HEK293 (cell line): ENCODE measurements around the gene TBC1D22A.

Source experiments
- CTCF ChIA-PET: fragments of 350-600 bp; formaldehyde crosslinking; extraction: SDS; loops from one replicate; lab custom pipeline; 2021; ENCODE audit warnings: antibody characterized with exemption; lab: Yijun Ruan, JAX
- POLR2A ChIA-PET: fragments of 300-600 bp; formaldehyde crosslinking; extraction: SDS; loops from one replicate; lab custom pipeline; 2020; ENCODE audit warnings: antibody characterized with exemption, inconsistent platforms; lab: Yijun Ruan, JAX
- H3K27ac ChIP-seq: fragments of 200-500 bp; sonication (Bioruptor generic); 2 replicates; pipeline ENCODE4 v1.5.1; 2014; ENCODE audit warnings: low read depth, low read length, control low read depth, inconsistent platforms; ENCODE audit errors: extremely low read depth
- H3K36me3 ChIP-seq, 2 experiments: fragments of 200-500 bp in 1 of 2; sonication (Bioruptor generic) in 1 of 2; 1 replicate in 1 of 2; 2 replicates in 1 of 2; pipeline ENCODE4 v1.5.1; 2014 to 2017; ENCODE audit warnings: inconsistent platforms in 2 of 2, low read length in 2 of 2; ENCODE audit not compliant: control insufficient read depth in 2 of 2, insufficient read depth in 1 of 2
- H3K4me1 ChIP-seq: fragments of 200-500 bp; sonication (Bioruptor generic); 2 replicates; pipeline ENCODE4 v1.5.1; 2014; ENCODE audit warnings: mild to moderate bottlenecking, low read length, inconsistent platforms; ENCODE audit not compliant: control insufficient read depth, insufficient read depth
- H3K4me3 ChIP-seq: 2 replicates; pipeline ENCODE4 v1.5.1; 2011; ENCODE audit warnings: low read depth, mild to moderate bottlenecking, control low read depth, low read length, moderate library complexity
- H3K9me3 ChIP-seq: fragments of 200-500 bp; sonication (Bioruptor generic); 2 replicates; pipeline ENCODE4 v1.5.1; 2014; ENCODE audit warnings: low read depth, low read length, inconsistent platforms; ENCODE audit not compliant: control insufficient read depth, insufficient read depth
- EGR2 ChIP-seq: fragments of 450-650 bp; formaldehyde crosslinking; IDR thresholded peaks from 2 replicates; pipeline ENCODE4 v1.5.1; 2016; ENCODE audit warnings: low read depth, missing biosample characterization, missing genetic modification characterization
- FEZF1 ChIP-seq: fragments of 450-650 bp; formaldehyde crosslinking; IDR thresholded peaks from 2 replicates; pipeline ENCODE4 v1.5.1; 2016; ENCODE audit warnings: missing biosample characterization, missing genetic modification characterization
- KLF17 ChIP-seq: fragments of 450-650 bp; formaldehyde crosslinking; IDR thresholded peaks from 2 replicates; pipeline ENCODE4 v1.5.1; 2016; ENCODE audit warnings: missing biosample characterization, missing genetic modification characterization
- ZBTB17 ChIP-seq: fragments of 450-650 bp; formaldehyde crosslinking; IDR thresholded peaks from 2 replicates; pipeline ENCODE4 v1.5.1; 2016; ENCODE audit warnings: missing biosample characterization, missing genetic modification characterization
- ZNF148 ChIP-seq: fragments of 450-650 bp; formaldehyde crosslinking; IDR thresholded peaks from 2 replicates; pipeline ENCODE4 v1.5.0; 2017; ENCODE audit warnings: missing biosample characterization, missing genetic modification characterization, borderline replicate concordance
- ZNF221 ChIP-seq: fragments of 450-650 bp; formaldehyde crosslinking; IDR thresholded peaks from 2 replicates; pipeline ENCODE4 v1.5.1; 2017; ENCODE audit warnings: missing biosample characterization, missing genetic modification characterization, borderline replicate concordance
- ZNF248 ChIP-seq: fragments of 450-650 bp; formaldehyde crosslinking; IDR thresholded peaks from 2 replicates; pipeline ENCODE4 v1.5.1; 2017; ENCODE audit warnings: missing biosample characterization, missing genetic modification characterization
- ZNF404 ChIP-seq: fragments of 450-650 bp; formaldehyde crosslinking; IDR thresholded peaks from 2 replicates; pipeline ENCODE4 v1.5.1; 2017; ENCODE audit warnings: missing biosample characterization, missing genetic modification characterization
- ZNF426 ChIP-seq: fragments of 450-650 bp; formaldehyde crosslinking; IDR thresholded peaks from 2 replicates; pipeline ENCODE4 v1.5.1; 2017; ENCODE audit warnings: missing biosample characterization, missing genetic modification characterization, mild to moderate bottlenecking, inconsistent platforms, moderate library complexity
- ZNF488 ChIP-seq: fragments of 450-650 bp; formaldehyde crosslinking; IDR thresholded peaks from 2 replicates; pipeline ENCODE4 v1.5.1; 2016; ENCODE audit warnings: missing biosample characterization, missing genetic modification characterization
- ZNF548 ChIP-seq: fragments of 450-650 bp; formaldehyde crosslinking; IDR thresholded peaks from 2 replicates; pipeline ENCODE4 v1.5.1; 2016; ENCODE audit warnings: missing biosample characterization, missing genetic modification characterization
- ZNF561 ChIP-seq: fragments of 450-650 bp; IDR thresholded peaks from 2 replicates; pipeline ENCODE4 v1.5.1; 2018; ENCODE audit warnings: missing biosample characterization, missing genetic modification characterization, borderline replicate concordance
- ZNF571 ChIP-seq: fragments of 450-650 bp; formaldehyde crosslinking; IDR thresholded peaks from 2 replicates; pipeline ENCODE4 v1.5.0; 2017; ENCODE audit warnings: missing biosample characterization, missing genetic modification characterization
- ZNF585B ChIP-seq: fragments of 450-650 bp; formaldehyde crosslinking; IDR thresholded peaks from 2 replicates; pipeline ENCODE4 v1.5.1; 2016; ENCODE audit warnings: missing biosample characterization, missing genetic modification characterization
- ZNF610 ChIP-seq: fragments of 450-650 bp; formaldehyde crosslinking; IDR thresholded peaks from 2 replicates; pipeline ENCODE4 v1.5.1; 2016; ENCODE audit warnings: missing biosample characterization, missing genetic modification characterization, borderline replicate concordance
- ZNF654 ChIP-seq: fragments of 450-650 bp; formaldehyde crosslinking; IDR thresholded peaks from 2 replicates; pipeline ENCODE4 v1.5.1; 2016; ENCODE audit warnings: low read depth, missing biosample characterization, missing genetic modification characterization
- ZNF843 ChIP-seq: fragments of 450-650 bp; formaldehyde crosslinking; IDR thresholded peaks from 2 replicates; pipeline ENCODE4 v1.5.1; 2016; ENCODE audit warnings: missing biosample characterization, missing genetic modification characterization
- ZSCAN23 ChIP-seq: fragments of 450-650 bp; formaldehyde crosslinking; IDR thresholded peaks from 2 replicates; pipeline ENCODE4 v1.5.1; 2016; ENCODE audit warnings: missing biosample characterization, missing genetic modification characterization
- ZXDB ChIP-seq: fragments of 450-650 bp; formaldehyde crosslinking; IDR thresholded peaks from 2 replicates; pipeline ENCODE4 v1.5.1; 2016; ENCODE audit warnings: missing biosample characterization, missing genetic modification characterization

The TBC1D22A gene

GRCh38 chr22:46853191-46853590 is 90.7 kb downstream of the TBC1D22A start:
- H3K4me3 ChIP-seq, result no peak overlapping the region
- H3K4me1 ChIP-seq, result no peaks in the 10 kb centered on the region
- H3K36me3 ChIP-seq, result peaks cover 0 to 3% of the 10 kb centered on the region in 2 experiments; a peak in 1 of 3 replicates
- TF ChIP-seq ZNF561 (tag by site-specific recombination) (no peak), ZNF404 (tag by site-specific recombination) (no peak), ZNF426 (no peak), ZNF843 (tag by site-specific recombination) (no peak), ZNF548 (tag by site-specific recombination) (no peak), ZNF248 (tag by site-specific recombination) (no peak), EGR2 (tag by site-specific recombination) (no peak), ZXDB (tag by site-specific recombination) (no peak), FEZF1 (no peak), ZNF610 (tag by site-specific recombination) (no peak), ZNF221 (no peak)
- ChIA-PET CTCF (interaction anchor here (0.9 kb wide), 1 partner anchor 290 kb away, joined by 3 read pairs; no protein-coding TSS in a partner anchor), POLR2A (no interaction called here)
- H3K9me3 ChIP-seq, result no peaks in the 10 kb centered on the region
- H3K27ac ChIP-seq, result no peak overlapping the region

- TF ChIP-seq ZNF654 (tag by site-specific recombination) (no peak), ZNF571 (tag by site-specific recombination) (no peak), KLF17 (no peak), ZNF488 (tag by site-specific recombination) (no peak), ZNF585B (tag by site-specific recombination) (no peak), ZSCAN23 (tag by site-specific recombination) (no peak), ZBTB17 (tag by site-specific recombination) (no peak), ZNF148 (tag by site-specific recombination) (no peak)
- Histone ChIP-seq H3K27ac (no peak overlapping the region), H3K4me1 (no peaks in the 10 kb centered on the region), H3K4me3 (no peak overlapping the region), H3K36me3 (peaks cover 0 to 3% of the 10 kb centered on the region in 2 experiments; a peak in 1 of 3 replicates), H3K9me3 (no peaks in the 10 kb centered on the region)
- ChIA-PET POLR2A (no interaction called here), CTCF (interaction anchor here (0.7 kb wide), 1 partner anchor 427 kb away, joined by 3 read pairs; no protein-coding TSS in a partner anchor)
Measured at GRCh38 chr22:46854125-46854870, 91.8 kb downstream of the TBC1D22A start.
